ENCODE data around the gene FXYD6.

Gene FXYD6

DNA sequence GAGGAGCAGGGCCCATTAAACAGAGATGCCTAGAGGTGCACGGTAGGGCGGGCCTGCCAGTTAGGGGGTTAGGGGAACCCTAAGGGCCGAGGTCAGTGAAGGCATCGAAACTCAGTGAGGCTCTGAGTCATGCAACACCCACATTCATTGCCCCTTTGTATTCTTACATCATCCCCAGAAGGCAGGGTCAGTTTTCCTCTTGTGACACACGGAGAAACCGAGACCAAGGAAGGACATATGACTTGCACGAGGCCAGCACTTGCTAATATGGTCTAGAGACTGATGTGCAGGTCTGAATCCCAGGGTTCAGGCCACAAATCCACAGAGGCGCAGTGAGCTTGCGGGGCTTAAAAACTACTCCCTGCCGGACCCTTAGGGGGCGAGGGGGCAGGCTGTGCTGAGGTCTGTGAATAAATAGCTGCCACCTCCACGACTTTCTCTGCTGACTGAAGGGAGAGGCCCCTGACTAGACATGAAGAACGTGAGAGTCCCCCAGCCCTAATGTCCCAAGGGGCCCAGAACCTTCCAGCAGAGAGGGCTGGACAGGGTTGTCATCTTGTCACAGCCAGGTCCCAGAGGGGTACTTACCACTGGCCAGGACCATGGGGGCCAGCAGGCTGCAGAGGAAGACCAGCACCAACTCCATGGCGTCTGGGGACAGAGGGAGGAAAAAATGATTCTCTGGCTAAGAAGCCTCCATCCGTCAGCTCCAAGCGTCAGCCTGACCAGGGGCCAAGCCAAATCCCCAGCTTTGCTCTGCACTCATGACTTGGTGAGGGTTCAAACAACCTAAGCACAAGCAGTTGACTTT lies 34.1 kb downstream of the FXYD6 start:
- DNase-seq, result no peak

DNA sequence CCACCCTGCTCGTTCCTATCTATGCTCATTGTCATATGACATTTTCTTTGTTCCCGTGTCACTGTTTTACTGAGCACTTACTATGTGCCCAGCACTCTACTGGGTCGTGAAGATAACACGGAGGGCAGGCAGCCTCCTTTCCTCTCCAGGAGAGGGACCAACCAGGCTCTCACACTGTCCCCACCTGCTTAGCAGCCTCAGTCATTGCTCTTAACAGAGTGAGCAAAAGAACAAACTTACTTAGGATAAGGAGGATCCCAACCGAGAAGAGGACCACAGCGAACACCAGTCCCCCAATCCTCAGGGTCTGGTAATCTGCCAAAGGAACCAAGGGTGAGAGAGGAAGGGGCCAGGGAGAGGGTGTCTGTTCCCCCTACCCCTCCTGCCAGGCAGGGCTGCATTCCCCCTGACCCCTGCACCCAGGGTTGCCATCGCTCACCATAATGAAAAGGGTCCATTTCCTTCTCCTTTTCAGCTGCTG lies 34.9 kb downstream of the FXYD6 start:
- DNase-seq, result no peak

DNA sequence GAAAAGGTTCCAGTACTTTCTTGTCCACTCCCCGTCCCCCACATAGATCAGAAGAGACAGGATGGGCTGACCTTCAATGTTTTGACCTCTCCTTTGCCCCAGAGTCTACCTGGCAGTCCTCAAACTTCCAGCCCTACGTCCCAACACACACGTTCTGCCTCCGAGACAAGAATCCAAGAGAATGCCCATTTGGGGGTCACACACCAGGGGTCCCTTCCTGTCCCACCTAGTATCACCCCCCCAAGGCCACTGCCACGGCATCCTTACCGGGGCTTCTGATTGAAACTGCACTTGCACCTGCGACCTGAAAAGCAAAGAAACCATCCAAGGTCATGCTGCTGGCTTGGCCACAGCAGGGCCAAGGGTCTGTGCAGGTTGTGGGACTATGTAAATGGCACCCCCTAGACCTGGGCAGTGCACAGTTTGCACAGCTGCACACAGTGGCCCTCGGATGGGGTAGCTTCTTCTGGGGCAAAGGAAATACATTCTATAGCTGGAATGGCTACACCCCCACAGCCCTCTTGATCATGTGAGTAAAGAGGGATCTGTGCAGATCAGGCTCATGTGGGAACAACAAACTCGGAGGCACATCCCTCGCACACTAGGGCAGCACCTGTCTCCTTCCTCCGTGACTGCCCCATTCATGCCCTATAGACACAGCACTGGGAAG lies 35.4 kb downstream of the FXYD6 start:
- no peak for DNase-seq

DNA sequence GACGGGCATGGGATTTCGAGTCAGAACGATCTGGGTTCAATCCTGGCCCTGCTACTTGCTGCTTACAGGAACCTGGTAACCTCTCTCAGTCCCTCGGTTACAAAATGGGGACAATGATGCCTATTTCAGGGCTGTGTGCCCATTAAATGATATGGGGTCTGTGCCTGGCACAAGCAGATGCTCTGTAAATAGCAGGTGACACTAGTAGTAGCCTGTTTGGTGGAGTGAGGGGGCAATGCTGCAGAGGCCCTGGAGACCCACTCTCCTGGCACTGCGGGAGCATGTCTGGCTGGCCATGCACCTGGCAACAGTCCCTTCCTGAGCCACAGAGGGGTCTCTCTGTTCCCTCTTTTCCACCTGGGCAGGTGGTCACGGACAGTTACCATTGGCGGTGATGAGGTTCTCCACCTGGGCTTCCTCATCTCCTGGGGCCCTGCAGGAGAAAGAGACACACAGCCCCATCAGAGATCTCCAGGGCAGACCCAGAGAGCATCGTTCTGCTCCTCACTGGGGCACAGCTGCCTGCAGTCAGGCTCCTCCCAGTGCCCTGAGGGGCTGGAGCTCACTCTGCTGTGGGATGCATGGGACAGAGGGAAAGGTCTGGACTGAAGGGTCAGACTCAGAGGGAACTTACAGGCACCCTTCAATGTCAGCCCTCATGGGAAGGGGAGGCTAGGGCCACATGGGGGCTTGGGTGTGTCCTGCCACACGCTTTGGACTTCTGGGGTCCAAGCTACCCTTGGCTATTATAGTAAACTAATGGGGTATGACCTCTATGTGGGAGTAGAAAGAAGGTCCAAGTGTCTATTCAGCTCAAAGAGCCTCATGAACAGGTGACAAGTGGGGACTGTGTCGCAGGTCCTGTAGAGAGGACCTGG lies 36.3 kb downstream of the FXYD6 start:
- no peak for DNase-seq

DNA sequence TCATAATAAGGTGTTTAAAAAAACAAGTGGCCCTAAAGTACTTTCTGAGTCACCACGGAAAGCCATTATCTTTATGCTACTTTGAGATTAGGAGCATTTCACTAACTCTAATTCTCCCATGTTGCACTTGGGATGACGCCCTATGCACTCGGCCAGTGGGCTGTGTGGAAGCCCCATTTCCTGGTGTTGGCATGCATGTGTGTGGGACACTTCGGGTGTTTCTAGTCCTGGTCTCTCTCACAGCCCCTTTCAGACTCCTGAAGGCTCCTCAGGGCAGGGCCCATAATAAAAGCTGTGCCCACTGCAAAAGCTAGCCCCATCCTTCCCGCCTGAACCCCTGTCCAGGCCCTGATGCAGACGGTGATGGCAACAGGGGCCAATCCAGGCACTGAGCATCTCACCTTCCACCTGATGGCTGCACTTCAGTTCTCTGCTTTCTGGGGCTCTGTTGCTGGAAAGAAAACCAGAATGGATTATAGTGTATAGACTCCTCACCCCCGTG lies 37.0 kb downstream of the FXYD6 start:
- DNase-seq, result no peak

DNA sequence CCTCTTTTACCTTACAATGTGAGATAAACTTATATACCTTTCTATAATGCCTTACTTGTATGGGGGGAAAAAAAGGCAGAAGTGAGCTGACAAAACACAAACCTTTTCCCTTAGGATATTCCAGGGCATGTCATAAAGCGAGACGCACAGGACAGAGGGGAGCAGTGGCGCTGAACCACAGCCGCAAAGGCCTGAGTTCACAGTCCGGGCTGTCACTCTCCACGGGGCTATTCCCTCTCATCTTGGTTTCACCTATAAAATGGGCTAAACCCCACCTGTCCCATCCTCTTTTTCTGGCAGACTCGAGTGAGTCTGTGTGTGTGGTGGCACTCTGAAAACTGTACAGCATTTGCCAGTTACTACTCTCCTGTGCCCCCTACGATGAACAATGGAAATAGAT lies 37.6 kb downstream of the FXYD6 start:
- no peak for DNase-seq

DNA sequence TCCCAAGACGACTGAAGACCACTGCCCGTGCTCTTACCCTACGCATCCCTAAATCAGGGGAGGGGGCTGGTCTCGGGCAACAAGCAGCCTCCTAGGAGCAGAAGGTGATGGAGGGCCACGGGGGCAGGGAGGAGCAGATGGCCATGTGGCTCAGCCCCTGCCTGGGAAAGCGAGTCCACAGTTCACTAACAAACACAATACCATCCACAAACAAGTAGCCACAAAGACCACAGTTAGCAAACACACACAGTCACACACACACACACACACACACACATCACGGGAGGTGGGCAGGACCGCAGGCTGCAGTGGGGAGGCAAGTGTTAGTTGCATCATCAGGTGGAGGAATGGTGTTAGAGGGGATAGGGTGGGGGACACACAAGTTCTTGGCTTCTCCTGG lies 38.7 kb downstream of the FXYD6 start:
- DNase-seq, result no peak

DNA sequence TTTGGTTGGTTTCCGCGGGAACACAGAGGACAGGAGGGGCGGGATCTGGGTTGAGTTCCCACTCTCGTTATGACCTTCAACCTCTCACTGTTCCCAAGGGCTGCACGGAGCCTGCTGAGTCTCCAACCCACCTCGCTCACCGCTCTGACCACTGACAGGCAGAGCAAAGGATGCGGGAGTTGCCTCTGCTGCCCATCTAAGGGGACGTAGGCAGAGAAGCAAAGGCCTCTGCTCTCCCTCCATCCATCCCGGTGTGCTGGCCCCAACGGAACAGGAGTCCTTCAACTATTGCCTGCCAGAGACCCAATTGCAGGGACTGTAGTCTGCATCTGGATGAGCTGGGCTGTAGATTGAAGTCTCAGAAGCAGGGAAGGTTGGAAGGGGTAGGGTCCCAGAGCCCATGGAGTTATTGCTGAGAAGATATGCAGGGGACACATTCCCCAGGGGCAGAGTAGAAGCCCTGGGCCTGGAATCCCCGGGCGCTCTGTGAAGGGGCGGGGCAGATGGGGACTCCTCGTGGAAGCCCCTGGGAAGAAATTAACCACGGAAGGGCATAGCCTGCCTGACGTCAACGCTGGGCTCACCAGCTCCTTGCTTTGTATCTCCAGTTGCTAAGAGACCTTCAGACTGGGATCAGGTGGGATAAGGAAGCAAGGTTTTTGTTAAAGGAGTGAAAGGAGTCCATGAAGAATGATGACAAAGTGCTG lies 39.2 kb downstream of the FXYD6 start:
- no peak for DNase-seq

DNA sequence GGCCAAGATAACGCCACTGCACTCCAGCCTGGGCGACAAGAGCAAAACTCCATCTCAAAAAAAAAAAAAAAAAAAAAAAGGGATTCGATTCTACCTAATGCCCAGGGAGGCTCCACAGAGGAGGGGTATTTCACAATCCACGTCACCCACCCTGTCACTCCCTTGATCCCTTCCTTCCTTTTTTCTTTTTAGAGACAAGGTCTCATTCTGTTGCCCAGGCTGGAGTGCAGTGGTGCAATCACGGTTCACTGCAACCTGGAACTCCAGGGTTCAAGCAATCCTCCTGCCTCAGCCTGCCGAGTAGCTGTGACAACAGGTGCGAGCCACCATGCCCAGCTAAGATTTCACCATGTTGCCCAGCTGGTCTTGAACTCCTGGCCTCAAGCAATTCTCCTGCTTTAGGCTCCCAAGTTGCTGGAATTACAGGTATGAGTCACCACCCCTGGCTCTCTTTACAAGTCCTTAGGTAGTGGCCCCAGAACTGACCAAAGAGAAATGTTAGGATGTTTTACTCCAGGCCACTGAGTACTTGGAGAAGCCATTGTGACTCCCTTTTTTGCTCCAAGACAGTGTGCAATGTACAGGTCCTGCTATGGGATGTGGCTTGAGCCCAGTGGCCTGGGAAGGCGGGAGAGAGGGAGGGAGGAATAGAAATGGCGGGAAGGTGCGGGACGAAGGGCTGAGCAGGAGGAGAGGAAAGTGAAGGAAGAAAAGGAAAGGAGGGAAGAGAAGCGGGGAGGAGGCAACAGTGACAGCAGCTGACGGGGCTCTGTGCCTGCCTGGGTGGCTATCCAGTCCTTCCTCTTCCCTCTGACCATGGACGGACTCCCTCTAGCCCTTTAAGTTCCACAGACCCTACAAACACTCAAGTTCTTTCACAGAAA lies 40.1 kb downstream of the FXYD6 start:
- DNase-seq, result no peak

DNA sequence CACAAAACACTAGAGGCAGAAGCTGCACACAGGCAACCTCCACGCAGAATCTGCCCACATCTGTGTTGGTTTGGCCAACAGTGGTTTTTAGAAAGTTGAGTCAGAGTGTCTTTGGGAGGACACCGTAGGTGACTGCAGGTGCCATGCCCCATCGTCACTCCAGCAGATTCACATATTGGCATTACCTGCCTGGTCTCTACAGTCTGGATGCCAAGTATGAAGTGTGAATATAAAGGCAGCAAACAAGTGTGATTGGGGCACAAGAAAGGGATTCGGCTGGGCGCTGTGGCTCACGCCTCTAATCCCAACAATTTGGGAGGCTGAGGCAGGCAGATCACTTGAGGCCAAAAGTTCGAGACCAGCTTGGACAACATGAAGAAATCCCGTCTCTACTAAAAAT lies 40.9 kb downstream of the FXYD6 start:
- DNase-seq, result no peak

DNA sequence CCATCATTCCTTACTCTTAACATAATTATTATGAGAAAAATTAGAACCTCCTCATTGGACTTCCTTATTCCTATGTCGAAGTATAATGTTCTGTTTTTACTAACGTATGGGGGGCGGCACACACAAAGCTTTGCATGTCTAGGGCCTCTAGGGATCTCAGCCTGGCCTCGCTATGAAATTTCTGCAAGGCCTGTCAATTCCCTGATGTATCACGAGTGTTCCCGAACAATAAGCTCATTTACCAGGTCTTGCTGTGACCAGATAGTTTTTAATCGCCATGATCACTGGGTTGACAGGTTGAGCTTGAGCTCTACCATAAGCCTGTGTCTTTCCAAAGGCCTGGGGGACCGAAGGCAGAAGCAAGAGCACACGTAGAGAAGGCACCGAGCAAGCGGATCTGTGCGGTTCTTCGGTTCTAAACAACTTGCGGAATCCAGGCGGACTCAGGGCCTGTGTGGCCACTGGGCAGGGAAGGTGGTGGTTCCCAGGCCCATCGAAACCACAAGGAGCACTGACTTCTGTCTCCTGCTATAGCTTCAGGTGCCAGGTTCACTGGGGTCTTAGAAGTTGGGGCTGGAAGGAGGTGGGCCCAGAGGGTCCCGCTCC lies 41.5 kb downstream of the FXYD6 start:
- no peak for DNase-seq

DNA sequence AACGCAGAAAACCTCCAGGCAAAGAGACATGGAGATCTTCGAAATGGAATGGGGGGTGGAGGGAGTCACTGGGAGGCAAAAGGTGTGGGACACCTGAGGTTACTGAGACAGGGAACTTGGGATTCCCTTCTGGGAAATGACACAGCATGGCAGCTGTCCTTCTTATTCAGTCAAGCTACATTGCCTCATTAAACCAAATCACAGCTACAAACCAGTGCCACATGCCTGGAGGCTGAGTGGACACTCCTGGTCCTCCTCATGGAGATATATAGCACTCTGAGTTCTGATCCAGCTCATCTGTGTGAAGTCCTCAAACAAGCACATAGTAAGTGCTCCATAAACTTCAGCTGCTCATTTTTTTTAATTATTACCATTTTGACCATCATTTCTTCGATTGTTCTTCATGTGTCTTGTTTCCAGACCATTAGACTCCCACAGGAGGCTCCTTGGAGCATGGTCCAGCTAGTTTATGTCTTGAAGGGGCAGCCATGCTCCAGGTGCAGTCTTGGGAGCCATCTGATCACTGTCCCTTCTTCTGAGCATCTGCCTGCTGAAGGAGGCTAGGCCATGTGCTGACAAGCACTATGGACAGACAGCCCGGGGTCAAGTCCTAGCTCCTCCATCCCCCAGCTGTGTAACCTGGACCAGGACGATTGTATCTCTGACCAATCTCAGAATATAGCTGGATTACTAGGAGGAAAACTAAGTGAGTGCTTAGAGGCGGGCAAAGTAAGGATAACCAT lies 42.2 kb downstream of the FXYD6 start:
- no peak for DNase-seq

DNA sequence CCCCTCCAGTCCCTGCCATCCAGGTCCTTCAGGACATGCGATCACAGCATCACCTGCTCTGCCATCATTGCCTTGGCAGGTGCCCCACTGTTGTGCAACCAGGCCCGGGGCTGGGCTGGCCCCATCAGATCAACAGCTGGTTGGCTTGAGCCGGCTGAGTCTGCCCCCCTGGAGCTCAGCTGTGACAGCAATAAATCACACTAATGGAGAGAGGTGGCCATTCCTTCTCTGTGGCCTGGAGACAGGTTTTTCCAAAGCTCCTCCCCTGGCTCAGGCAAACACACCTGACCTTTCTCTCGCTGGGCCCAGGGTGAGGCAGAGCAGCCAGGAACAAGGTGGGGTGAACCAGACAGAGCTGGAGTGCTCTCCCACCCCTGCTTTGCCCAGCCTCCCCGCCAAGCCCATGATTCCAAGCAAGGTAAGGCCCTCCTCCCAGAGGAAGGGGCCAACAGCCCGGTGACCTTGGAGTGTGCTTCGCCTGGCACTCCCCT lies 43.0 kb downstream of the FXYD6 start:
- DNase-seq, result no peak

DNA sequence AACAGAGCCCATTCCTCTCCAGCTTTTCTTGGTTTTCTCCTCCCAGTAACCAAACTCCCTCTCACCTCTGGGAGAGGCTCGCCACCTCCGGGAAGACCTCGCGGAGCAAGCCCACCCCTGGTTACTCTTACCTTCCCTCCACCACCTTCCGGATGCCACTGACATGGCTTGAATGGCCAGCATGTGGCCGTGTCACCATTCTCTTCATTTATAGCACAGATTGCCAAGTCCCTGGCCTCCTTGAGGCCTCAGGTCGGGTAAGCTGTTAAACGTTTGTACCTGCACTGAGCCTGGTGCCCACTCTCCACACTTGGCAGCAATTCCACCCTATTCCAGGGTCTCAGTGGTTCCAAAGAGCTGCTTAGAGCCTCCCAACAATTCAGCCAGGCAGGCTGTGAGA lies 43.9 kb downstream of the FXYD6 start:
- no peak for DNase-seq

DNA sequence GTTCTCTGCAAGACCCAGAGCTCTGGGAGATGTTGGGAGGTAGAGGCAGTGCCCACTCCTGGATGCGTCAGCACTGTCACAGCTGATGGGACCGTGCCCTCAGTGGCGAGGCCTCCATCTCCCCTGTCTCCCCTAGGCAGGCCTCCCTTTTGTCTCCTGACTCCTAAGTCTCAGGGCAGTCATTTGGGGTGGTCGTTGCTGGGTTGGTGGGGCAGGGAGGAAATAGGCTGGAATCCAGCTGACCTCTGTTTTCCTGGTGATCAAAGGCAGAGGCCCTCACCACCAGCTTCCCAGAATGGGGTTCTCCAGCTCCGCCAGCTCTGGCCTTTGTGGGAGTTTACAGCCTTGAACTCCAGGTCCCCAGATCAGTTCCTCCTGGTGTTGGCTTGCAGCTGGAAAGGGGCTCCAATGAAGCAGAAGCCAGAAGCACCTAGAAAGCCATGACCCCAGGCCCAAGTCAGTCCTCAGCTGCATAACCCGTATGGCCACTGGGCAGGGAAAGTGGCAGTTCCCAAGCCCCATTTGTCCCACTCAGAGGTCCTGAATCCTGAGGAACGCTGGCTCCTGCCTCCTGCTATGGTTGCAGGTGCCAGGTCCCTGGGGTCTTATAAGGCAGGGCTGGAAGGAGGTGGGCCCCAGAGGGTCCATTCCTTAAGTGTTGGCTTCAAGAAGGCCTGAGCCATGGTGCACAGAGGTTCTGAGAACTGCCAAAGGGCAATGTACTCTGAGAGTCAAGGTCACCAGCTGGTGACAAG lies 44.6 kb downstream of the FXYD6 start:
- no peak for DNase-seq

DNA sequence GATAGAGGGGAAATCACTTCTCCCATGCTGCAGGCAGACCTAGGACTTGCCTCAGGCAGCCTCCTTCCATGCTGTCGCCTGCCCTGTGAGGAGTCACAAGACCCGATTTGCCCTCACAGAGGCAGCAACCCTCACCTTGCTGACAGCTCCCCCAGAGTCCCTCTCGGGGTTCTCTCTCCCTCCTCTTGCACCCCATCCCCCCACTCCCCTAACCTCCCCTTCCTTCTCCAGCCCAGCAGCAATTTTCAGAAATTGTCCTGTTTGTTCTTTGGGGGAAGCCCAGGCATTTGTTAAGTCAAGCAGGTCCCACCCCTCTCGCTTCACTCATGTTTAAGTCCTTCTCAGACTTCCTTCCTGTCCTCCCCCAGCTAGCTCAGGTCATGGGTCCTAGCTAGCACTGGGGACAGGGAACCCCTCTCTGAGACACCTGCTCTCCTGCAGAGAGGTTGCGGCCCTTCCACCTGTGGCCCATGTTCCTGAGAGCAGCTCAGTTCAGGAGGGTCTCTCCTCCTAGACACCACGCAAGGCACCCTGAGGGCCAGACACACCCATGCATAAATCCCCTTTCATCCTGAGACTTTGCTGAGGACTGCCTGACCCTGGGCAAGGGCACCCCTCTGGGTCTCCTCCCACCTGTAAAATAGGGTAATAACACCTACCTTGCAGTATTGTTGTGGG lies 45.6 kb downstream of the FXYD6 start:
- DNase-seq, result no peak

DNA sequence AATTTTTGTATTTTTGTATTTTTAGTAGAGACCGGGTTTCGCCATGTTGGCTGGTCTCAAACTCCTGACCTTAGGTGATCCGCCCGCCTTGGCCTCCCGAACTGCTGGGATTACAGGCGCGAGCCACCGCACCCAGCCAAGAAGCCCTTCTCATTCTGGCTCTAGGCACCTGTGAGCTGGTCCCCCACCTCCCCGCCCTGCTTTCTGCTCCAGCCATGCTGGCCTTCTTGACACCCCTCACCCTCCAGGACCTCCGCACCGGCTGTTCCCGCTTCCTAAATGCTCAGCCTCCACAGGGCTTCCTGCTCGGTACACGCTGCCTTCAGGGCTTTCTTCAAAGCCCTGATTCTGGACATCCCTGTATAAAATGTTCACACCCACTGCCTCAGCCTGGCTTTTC lies 46.4 kb downstream of the FXYD6 start:
- DNase-seq, result no peak

DNA sequence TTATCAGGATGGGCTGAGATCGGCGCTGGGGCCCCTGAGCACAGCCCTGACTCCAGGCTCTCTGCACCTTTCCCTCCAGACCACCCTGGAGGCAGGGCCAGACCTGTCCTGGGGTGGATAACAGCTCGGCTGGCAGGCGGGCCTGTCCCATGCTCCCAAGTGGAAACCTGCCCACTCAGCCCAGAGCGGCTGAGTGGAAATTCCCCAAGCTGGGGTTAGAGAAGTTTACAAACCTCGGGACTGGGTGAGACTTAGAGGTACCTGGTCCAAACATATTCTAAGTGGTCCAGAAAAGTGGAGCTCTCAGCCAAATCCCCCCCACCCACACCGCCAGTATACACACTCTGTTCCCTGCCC lies 47.1 kb downstream of the FXYD6 start:
- DNase-seq, result no peak

All from KG1 (cell line).